A172 (cell line): Measurements from ENCODE around the gene RADIL. TPM values are rescaled to one million over a fixed set of nuclear protein-coding genes. Genes with fewer than 3 reads are reported as not detected.

Experiments
- DNase-seq: peaks from one replicate; pipeline ENCODE4 v3.0.0-alpha.2; 2015; ENCODE audit warnings: low spot score
- total RNA-seq: library from RNA; depleted of rRNA; stranded (reverse); fragments of >200 nt; shearing (Covaris generic); gene quantifications from 2 replicates; pipeline ENCODE4 v1.2.3, GENCODE V29; 2014

The RADIL gene
- total RNA-seq, 1 experiment from 2014 or later = 5.1 TPM

DNA sequence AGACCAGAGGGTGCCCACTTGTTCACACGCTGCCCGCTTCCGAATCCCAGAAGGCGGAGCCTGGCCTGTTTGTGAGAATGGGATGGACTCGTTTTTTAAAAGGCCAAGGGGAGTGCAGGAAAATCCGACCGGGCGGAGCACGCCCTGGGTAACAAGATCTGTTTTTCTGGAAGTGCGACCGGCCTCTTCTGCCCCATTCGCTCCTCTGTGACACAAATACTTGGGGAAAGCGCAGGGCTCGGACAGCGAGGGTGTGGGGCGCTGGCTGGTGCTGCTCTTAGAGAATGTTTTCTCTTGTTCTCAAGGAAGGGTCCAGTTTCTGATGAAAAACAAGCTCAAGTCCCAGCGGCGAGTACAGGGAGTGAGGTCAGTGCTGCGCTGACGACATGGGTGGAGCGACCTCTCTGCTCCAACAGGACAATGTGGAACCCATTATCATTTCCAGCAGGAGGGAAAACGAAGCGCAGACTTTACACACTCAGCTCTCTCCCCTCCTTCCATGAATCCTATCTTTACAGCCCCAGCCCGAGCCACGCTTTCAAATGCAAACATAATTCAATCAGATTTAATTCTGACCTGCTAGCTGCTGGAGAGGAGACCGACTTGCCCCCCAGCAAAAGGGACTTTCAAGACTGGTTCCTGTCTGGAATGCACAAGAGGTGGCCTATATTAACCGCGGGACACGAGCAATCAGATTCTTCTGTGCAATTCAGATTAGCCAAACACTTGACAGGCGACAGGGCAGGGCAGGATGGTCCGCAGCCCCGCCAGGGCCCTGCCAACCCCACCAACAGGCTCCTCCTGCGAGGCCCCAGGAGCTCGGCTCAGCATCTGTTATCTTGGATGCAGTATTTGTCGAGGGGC is 1.1 kb downstream of the RADIL start:
- no peak for DNase-seq

DNA sequence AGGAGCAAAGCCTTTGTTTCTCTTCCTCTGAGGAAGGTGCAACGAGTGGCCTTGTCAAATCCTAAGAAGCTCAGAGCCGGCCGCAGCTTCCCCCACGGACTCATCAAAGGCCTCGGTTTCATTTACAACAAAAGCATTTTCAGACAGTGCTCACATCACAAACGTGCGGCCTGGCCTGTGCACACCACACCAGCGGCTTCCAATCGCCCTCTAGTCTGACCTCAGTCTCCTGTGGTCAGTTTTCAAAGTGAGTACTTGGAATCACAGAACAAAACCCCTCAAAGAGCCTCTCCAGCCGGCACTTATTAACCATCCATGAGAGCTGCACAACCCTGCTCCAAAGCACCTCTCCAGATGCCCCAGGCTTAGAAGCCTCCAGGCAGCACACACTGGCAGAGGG is 3.3 kb downstream of the RADIL start:
- DNase-seq = no peak

- no peak for DNase-seq
These were observed 4.0 kb downstream of the RADIL start for GRCh38 chr7:4879396-4880081.

DNA sequence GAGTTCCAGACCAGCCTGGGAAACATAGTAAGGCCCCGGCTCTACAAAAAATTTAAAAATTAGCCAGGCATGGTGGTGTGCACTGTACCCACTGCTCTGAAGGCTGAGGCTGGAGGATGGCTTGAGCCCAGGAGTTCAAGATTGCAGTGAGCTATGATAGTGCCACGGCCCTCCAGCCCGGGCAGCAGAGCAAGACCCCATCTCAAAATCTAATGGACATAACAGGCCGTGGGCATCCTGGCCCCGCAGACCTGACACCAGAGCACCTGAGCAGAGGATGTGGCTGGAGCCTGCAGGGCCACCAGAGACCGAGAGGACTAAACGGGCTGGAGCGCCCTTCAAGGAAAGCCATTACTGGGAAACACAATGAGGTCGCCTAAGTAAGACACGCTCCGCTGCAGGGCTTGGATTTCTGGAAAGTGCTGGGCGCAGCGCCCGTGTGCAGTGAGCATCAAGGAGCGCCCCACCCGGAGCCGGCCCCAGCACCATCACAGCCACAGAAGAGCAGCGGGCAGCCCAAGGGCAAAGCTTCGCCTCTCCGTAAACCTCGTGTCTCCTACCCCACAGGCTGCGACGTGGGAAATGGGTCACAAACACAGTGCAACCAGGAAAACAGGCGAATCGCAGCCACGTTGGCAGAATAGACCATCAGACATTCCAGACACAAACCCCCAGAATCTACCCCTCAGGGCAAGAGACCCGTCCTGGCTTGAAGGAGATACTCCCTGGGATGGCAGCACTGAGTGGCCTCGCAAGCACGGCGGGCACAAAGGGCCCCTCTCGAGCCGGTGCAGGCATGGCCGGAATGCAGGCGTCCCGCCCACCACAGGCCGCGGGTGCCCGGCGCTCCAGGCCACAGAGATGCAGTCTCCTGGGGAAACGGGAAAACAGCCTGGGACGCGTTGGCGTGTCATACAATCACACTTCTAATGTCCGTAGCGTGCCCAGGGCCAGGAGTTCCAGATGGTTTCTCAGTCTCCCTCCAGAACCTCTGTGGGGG is 4.9 kb downstream of the RADIL start:
- DNase-seq = no peak

GRCh38 chr7:4876586-4876985 is 6.9 kb downstream of the RADIL start:
- no peak for DNase-seq

- DNase-seq = no peak
These were observed 8.1 kb downstream of the RADIL start for GRCh38 chr7:4875391-4875790.

DNA sequence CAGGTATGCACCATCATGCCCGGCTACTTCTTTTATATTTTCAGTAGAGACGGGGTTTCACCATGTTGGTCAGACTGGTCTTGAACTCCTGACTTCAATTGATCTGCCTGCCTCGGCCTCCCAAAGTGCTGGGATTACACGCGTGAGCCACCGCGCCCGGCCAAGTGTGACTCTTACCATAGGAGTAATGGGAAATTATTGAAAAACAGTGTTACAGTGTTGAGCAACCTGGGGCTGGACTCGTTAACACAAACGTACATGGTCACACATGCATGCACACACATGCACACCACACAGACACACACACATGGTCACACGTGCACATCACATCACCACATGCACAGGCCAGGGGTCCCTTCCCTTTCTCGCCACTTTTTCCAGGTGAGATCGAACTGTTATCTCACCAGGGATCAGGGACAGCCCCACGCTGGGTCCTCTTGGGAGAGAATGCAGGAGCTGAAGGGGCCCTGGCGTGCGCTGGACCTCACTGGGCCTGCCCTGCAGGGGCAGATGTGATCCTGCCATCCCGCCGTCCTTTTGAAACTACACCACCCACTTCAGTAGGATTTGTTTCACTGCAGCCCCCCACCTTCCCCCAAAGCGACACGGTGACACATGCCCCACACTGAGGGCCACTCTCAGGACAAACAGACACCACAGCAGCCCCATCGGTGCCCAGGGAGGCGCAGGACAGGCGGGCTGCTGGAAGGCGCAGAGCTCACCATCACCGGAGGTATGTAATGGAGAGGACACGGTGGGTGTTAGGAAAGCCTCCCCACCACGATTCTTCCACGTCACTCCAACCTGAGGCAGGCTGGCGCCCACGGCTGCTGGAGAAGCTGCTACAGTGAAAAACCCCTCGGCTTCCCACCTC is 10.2 kb downstream of the RADIL start:
- no peak for DNase-seq

- DNase-seq = no peak
These were observed 11.4 kb downstream of the RADIL start for GRCh38 chr7:4871930-4872675.

- no peak for DNase-seq
These were observed 12.3 kb downstream of the RADIL start for GRCh38 chr7:4871056-4871680.

DNA sequence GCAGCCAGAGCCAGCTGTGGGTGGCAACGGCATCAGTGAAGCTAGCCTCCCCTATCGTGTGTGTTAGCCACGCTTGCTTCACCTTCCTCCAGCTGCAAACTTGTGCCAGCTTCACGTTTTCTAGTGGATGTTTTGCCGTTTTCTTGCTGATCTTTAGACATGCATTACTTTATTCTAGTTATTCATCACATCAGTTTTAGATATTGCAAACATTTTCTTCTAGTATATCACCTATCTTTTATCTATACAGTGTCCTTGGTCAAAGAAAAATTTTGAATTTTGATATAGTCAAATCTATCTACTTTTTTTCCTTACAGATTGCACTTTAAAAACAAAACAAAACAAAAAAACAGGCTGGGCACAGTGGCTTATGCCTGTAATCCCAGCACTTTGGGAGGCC is 15.0 kb downstream of the RADIL start:
- no peak for DNase-seq

DNA sequence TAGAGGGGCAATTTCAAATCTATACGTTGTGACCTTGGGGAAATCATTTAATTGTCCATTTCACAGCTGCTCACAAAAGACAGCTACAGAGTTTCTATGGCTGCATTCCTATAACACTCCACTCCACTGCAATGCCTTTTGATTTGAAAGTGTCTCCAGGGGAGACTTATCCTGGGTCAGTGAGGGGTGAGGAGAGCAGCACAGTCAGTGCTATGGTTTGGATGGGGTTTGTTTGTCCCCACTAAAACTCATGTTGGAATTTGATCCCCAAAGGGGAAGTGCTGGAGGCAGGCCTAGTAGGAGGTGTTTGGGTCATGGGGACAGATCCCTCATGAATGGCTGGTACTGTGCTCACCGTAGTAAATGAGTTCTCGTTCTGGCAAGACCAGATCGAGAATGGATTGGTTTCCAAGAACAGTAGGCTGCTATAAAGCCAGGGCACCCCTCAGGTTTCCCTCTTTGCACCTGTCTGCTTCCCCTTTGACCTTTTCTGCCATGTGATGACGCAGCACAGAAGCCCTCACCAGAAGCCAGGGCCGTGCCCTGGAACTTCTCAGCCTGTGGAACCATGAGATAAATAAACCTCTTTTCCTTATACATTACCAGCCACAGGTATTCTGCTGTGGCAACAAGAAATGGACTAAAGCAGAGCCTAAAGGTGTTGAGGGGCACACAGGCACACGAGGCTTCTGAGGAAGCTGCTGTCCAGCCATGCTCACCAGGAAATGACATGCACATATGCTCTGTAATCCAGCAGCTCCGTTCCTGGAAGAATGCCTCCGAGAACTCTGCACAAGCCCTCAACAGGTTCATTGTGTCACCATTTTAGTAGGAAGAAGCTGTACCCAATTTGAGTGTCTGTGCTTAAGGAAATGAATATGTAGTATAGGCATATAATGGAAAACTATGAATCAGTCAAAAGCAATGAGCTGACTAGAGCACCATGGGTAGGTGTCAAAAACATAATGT is 16.7 kb downstream of the RADIL start:
- DNase-seq = no peak

DNA sequence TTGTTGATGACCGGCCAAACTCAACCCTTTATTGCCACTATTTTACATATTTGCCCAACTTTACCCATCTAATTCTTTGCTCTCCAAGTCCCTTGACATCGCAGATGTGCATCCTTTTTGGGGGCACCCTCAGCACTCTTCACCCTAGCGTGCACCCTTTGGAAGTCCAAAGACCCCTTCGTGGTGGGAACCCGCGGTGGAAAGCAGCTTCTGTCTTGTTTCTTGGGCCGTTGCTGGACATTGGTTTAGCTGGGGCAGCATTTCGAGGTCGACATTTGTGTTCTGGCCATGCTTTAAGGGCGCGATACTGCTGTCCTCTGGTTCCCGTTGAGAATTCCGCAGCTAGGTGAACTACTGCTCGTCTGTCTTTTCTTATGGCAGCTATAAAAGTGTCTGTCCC is 21.4 kb downstream of the RADIL start:
- DNase-seq = no peak

GRCh38 chr7:4861673-4862072 is 21.8 kb downstream of the RADIL start, which contains the start of gene PAPOLB:
Gene PAPOLB, minus strand, starts transcription at chr7:4862030. Its CDS starts 220 bp downstream, at chr7:4861810.
- no peak for DNase-seq

DNA sequence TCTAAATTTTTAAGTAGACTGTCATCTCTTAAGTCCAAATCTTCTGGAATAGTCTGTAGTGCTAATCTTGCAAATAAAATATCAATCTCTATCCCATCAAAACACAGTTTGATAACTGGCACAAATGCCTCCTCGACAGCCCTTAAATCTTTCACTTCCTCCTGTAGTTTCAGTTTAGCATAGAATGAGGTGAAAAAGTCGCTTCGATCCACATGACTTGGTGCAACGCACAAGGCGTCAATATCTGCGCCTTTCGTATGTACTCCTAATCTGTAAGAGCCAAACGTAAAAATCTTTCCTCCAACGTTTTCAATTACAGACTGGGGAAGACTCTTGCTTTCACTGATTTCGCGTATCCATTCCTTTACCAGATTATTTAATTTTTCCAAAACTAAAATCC is 22.3 kb downstream of the RADIL start:
- DNase-seq = no peak

DNA sequence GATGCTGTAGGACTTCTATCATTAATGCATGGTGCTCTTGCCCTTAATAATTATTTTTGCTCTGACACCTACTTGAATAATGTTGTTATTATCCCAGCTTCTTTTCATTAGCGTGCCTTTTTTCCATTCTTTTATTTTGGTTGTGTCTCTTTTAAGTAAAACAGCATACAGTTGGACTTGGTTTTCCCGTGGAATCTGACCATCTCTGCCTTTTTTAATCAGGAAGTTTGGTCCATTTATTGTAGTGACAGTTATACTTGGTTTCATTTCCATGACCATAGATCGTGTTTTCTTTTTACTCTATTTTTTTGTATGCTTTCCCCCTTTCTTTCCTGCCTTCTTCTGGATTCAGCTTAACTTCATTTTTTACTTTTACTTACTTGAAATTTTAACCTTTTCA is 26.3 kb downstream of the RADIL start:
- no peak for DNase-seq

- DNase-seq = no peak
These were observed 27.0 kb downstream of the RADIL start for GRCh38 chr7:4856336-4857057.

GRCh38 chr7:4854916-4855315 is 28.6 kb downstream of the RADIL start:
- DNase-seq = no peak
